GM21619 (cell line): Measurements from ENCODE around the gene RAB8A.
"Not testable (repeated sequence)": the region's sequence is repeated elsewhere in the genome, so short reads cannot be mapped to it uniquely, and the experiment has no call there.

Source experiments
- ATAC-seq: cut with Tn5 transposase; IDR thresholded peaks from one replicate; pipeline ENCODE4 v1.9.1; 2021; ENCODE audit not compliant: unreplicated experiment

The RAB8A gene

DNA sequence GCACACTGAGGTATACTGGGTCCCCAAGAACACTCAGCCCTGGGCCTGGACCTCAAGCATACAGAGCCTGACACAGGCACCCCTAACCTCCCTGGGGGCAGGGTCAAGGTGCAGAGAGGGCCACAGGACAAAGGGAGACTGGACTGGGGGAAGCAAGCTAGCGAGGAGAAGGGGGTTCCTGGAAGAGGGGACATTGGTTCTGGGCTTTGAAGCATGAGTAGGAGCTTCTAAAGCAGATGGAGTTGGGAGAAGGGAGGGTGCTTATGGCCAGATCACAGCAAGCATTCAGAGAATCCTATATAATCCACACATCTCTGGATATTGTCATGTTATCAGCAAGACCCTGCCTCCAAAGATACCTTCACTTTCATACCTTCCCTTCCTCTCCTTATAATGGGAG is 58.4 kb downstream of the RAB8A start:
- ATAC-seq: no peak

DNA sequence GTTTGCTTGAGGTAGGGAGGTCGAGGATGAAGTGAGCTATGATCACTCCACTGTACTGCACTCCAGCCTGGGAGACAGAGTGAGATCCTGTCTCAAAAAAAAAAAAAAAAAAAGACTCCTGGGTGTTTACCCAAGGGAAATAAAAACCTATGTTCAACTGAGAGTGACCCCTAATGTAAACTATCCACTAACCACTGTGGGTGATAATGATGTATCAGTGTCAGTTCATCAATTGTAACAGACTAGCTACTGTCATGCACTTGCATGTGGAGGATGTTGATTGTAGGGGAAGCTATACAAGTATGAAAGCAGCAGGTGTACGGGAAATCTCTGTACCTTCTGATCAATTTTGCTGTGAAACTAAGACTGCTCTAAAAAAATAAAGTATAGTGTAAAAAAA is 64.3 kb downstream of the RAB8A start:
- ATAC-seq: no peak

- not testable (repeated sequence) for ATAC-seq
Observed at GRCh38 chr19:16178866-16179265, 67.2 kb downstream of the RAB8A start.

GRCh38 chr19:16180611-16181010 is 68.9 kb downstream of the RAB8A start:
- ATAC-seq: no peak
